Stimulated activated CD8-positive, alpha-beta memory T cell treated with anti-CD3 and anti-CD28 coated beads, Interleukin-4, amount 100 ng/mL, for 4 hours (primary cell): ENCODE data around the gene XRN2.

ENCODE experiments used
- DNase-seq, 2 donors: peaks; one replicate each; pipeline ENCODE4 v3.0.0-alpha.2; 2020; ENCODE audit warnings: low read depth in 2 of 2, low spot score in 1 of 2

XRN2 gene, protein sequence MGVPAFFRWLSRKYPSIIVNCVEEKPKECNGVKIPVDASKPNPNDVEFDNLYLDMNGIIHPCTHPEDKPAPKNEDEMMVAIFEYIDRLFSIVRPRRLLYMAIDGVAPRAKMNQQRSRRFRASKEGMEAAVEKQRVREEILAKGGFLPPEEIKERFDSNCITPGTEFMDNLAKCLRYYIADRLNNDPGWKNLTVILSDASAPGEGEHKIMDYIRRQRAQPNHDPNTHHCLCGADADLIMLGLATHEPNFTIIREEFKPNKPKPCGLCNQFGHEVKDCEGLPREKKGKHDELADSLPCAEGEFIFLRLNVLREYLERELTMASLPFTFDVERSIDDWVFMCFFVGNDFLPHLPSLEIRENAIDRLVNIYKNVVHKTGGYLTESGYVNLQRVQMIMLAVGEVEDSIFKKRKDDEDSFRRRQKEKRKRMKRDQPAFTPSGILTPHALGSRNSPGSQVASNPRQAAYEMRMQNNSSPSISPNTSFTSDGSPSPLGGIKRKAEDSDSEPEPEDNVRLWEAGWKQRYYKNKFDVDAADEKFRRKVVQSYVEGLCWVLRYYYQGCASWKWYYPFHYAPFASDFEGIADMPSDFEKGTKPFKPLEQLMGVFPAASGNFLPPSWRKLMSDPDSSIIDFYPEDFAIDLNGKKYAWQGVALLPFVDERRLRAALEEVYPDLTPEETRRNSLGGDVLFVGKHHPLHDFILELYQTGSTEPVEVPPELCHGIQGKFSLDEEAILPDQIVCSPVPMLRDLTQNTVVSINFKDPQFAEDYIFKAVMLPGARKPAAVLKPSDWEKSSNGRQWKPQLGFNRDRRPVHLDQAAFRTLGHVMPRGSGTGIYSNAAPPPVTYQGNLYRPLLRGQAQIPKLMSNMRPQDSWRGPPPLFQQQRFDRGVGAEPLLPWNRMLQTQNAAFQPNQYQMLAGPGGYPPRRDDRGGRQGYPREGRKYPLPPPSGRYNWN

DNA sequence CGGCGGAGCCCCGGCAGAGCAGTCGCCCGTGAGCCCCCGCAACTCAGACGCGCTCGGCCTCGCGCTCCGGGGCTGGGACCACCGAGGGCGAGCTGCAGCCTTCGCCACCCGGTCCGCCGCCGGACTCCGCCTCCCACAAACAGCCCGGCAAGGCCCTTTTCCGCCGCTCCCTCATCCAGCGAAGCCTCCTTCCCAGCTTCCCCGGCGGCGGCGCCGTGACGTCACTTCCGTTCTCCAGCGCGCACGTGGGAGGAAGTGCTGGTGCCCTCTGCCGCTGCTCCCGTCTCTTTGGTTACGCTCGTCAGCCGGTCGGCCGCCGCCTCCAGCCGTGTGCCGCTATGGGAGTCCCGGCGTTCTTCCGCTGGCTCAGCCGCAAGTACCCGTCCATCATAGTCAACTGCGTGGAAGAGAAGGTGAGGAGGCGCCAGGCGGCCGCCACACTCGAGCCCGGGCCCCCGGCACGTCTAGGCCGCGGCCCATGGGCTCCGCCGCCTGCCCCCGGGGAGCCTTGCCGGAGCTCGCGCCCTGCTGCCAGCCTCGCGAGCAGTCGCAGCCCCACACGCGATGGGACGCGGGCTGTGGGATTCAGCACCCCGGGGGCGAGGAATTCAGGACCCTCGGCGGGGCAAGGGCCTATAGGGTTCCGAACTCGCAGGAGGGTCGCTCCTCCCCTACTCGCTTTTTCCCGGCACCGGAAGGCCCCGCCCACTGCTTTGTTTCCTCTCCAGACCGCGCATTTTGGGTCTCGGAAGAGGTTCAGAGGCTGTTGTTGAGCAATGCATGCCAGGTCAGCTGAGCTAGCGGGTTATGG lies at the start of gene XRN2:
TSS of gene XRN2 (plus strand) at position 271 of the 811 bp plus-strand sequence. CDS start at position 339, 68 bp downstream.
- peak; percentile 88 to 90 for DNase-seq

DNA sequence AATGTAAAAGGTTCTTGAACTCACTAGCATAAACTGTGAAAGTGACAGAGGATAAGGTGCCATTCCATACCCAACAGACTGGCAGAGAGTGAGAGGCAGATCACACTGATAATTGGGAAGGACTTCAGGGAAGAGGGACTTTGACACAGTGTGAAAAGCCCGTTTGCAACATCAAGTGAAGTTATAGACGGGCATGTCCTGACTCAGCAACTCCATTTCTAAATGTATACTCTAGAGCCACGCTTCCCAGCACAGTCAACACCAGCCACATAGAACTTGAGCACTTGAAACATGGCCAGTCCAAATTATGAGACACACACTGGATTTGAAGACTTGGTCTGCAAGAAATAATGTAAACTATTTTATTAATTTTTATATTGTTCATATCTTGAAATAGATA lies 45.9 kb upstream of the XRN2 start:
- DNase-seq, result no peak

DNA sequence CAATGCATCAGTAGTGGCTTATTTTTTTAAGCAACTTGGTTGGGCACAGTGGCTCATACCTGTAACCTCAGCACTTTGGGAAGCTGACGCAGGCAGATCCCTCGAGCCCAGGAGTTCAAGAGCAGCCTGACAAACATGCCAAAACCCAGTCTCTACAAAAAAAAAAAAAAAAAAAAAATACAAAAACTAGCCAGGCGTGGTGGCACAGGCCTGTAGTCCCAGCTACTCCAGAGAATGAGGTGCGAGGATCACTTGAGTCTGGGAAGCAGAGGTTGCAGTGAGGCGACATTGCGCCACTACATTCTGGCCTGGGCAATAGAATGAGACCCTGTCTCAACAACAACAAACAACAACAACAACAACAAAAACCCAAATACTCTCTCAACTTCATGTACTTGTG lies 44.7 kb upstream of the XRN2 start:
- no peak for DNase-seq

DNA sequence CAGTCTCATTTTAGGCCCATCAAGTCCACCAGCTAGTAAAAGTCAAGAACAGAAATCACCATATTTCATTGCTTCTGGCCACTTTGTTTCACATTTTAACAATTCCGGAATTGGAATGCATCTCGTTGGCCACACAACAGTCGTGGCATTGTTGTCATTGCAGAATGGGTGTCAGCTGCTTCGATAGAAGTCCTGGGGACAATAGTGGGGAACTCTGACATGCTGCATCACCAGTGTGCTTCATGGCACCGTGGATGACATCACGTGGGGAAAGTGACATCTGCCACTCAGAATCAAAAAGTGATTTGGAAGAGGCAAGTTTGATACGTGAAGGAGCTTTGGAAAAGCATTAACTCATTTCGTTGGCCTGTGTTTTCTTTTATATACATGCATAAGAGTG lies 43.8 kb upstream of the XRN2 start:
- no peak for DNase-seq

DNA sequence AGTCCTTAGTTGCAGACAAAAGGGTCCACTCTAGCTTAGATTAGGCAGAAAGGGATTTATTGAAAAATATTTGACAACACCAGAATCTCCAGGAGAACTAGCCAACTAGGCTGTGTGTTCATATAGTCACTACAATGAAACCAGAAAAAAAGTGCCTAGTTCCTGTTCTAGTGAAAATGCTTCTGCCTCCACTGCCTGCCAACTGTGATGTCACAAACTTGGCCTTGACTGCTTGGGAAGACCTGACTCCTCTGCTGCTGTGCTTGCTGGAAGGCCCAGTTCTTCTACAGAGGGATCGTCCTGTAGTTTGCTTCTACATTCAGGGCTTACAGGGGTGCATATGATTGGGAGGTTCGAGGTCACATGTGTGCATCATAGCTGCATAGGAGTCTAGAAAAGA lies 40.3 kb upstream of the XRN2 start:
- no peak for DNase-seq

DNA sequence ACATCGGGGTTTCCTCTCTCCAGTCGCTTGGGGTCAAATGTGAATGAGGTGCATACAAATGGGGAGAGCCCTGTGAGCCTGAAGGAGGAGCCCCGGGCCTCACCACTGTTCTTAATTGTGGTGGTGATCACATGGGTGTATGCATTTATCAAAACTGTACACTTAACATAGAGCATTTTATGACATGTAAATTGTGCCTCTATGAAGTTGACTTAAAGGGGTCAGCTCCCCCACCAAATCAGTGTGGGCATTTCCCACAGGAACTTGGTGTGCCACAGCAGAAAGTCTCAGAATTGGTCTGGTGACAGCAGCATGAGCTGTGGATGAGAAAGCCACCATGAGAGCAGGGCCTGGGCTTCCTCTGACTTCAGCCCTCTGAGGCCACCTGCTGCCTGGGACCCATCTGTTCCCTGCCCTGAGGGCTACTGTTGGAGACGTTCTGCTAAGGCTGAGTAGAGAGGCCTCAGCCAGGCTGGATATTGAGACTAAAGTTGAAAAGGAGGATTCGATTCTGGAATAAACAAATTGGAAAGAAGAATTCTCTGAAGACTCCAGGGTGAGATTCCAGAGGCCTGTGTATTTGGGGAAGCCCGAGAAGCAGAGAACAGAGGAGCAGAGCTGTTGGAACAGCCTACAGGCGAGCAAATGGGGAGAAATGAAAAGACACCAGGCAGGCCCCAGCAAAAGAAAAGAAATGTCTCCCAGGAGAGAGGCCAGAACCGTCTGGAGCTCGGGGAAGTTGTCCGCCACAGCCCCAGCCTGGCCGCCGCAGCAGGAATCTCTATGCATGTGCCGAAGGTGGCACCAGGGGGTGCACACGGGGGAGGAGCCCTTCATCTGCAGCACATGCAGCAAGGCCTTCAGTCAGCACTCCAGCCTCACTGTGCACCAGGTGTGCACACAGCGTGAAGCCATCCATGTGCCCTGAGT lies 37.6 kb upstream of the XRN2 start:
- DNase-seq, result no peak

DNA sequence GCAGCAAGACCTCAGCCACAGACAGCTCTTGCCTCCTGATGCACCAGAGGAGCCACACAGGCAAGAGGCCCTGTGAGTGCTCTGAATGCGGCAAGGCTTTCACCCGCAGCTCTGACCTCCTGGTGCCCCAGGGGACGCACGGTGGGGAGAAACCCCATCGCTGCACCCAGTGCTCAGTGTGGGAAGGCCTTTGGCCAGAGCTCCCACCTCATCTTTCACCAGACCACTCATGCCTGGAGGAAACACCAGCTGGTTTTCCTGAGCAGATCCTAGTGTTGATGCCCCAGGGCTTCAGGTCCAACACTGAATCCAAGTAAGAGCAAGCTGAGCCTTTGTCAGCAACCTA lies 37.0 kb upstream of the XRN2 start:
- DNase-seq, result no peak

DNA sequence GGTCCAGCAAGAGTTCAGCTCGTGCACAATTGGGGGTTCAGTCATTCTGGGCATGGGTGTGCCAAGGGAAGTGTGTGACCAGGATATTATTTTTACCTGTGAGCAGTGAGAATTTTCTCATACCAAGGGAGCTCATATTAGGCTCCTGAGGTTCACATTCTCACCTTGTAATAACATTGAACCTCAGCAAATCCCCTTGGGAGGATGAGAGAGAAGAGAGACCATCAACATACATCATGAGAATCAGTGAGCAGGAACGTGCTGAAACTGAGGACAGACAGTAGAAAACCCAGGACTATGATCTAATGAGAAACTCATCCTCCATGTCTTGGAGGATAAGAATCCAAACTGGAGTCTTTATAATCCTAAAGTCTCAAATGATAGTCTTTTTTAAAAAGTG lies 33.4 kb upstream of the XRN2 start:
- no peak for DNase-seq

DNA sequence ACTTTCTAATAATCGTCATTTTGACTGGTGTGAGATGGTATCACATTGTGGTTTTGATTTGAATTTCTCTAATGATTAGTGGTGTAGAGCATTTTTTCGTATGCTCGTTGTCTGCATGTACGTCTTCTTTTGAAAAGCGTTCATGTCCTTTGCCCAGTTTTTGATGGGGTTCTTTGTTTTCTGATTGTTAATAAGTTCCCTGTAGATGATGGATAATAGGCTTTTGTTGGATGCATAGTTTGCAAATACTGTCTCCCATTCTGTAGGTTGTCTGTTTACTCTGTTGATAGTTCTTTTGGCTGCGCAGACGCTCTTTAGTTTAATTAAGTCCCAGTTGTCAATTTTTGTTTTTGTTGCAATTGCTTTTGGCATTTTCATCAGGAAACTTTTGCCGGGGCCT lies 32.3 kb upstream of the XRN2 start:
- no peak for DNase-seq

DNA sequence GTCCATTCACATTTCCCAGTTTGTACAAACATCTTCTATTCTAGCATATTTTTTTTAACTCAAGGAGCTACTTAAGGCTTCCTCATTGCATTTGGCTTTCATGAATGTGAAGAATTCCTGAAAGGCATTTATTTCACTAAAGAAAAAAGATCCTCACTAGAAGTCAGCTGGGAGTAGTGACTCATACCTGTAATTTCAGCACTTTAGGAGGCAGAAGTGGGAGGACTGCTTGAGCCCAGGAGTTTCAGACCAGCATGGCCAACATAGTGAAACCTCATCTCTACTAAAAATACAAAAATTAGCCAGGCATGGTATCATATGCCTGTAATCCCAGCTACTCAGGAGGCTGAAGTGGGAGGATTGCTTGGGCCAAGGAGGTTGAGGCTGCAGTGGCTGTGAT lies 30.9 kb upstream of the XRN2 start:
- no peak for DNase-seq

DNA sequence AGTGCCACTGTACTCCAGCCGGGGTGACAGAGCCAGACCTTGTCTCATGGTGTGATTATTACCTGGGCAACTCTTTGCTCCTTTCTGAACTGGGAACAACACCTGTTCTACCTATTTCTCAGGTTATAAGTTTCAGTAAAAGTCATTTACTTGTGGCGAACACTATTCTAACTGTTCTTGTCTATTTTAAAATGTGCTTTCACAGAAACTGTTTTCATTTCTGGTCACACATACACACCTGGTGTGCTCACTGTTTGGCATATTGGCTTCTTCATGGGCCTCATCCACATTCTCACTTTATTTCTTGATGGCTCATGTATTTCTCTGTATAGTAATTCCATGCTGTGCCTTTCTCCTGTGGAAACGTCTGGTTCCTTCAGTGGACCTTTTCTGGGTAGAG lies 30.5 kb upstream of the XRN2 start:
- DNase-seq, result no peak

DNA sequence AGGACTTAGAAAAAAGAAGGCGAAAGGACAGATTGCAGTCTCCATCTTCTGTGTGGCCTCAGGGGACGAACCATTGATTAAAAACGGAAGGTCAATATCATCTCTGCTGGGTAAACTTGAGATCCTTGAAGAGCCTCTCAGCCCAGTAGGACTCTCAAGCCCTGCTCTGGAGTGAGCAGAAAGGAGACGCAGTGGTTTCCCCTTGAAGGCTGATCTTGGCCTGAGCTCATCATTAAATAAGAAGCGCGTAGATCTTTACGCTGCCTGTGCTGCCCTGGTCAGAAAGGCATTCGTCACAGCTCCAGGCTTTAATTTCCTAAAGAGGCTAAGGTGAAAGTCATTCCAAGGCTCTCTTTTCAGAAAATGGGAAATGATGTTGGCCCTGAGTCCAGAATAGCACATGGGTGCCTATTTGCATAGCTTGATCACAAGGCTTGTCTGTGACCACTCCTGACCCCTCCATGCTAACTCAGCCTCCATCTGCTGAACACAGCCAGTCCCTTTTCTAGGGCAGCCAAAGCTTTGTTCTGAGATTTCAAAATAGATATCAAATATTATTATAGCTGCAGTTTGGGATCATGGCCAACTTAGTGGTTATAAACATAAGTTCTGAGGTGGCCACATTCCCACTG lies 29.3 kb upstream of the XRN2 start:
- no peak for DNase-seq

DNA sequence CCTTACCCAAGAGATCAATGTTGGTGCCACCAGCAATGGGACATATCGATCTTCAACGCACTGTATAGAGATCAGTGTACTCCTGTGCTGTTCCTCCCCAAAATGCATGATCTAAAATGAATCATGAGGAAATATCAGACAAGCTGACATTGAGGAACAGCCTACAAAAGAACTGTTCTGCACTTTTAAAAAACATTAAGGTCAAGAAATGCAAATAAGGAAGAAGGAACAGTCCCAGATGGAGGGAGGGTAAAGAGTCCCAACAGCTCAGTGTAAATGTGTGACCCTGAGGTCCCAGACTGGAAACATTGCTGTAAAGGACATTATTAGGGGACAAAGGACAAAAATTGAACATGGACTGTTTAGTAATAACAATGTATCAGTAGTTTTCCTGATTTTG lies 24.3 kb upstream of the XRN2 start:
- DNase-seq, result no peak

DNA sequence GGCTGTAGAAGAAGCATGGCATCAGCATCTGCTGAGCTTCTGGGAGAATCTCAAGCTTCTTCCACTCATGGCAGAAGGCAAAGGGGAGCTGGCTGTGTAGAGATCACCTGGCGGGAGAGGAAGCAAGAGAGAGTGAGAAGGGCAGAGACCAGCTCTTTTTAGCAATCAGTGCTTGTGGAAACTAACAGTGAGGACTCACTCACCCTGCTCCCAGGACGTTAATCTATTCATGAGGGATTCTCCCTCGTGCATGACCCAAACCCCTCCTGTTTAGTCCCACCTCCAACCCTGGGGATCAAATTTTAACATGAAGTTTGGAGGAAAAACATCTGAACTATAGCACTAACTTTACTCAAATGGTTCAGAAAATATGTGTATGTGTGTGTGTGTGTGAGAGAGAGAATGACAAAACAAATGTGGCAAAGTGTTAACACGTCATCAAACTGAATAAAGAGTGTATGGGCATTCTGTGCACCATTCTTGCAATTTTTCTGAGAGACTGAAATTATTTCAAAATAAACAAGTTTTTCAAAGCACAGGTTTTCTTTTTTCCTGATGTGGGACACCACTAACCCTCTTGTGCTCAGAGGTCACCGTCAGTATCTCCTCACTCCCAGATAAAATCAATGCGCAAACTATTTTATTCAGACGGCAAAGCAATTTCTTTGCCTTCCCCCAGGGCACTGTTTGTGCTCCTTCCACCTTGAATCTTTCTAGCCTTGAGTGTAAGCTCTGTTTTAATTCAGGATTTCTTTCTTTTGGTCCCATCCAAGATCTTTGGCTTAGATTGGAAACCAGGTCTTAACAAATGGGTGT lies 23.2 kb upstream of the XRN2 start:
- DNase-seq, result no peak

DNA sequence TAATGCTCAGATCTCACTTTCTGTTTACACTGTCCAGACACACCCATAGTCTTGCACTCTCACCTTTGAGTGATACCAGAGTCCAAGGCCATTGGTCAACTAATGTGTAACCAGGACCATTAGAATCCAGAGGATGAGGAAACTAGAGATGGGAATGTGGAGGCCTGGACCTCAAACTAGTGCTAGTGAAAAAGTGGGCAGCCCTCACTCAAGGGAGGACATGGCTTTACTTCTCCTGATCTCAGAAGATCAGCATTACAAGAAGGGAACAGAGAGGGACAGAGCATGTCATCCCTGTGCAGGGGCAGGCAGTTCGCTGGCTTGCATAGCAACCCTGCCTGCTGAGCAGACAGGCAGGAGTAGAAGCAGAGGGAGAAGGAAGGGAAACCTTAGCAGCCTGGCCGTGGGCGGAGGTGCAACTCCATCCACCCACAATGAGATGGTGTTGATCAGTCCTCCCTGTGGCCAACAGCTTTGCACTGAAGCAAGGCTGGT lies 22.6 kb upstream of the XRN2 start:
- no peak for DNase-seq

DNA sequence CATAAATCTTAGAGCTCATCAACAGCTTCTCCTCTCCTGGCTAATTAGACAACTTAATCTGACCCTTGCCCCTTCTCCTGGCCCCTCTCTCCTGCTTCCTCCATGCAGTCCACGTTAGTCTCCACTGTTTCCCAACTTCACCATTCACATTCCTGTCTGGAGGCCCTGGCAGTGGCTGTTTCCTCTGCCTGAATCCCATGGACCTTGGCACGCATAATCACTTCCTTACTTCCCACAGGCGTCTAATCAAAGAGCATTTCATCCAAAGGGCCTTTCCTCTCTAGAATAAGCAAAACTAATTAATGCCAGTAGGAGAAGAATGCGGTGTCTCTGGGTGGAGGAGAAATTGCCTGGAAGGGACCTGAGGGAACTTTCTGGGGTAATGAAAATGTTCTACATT lies 16.4 kb upstream of the XRN2 start:
- no peak for DNase-seq

DNA sequence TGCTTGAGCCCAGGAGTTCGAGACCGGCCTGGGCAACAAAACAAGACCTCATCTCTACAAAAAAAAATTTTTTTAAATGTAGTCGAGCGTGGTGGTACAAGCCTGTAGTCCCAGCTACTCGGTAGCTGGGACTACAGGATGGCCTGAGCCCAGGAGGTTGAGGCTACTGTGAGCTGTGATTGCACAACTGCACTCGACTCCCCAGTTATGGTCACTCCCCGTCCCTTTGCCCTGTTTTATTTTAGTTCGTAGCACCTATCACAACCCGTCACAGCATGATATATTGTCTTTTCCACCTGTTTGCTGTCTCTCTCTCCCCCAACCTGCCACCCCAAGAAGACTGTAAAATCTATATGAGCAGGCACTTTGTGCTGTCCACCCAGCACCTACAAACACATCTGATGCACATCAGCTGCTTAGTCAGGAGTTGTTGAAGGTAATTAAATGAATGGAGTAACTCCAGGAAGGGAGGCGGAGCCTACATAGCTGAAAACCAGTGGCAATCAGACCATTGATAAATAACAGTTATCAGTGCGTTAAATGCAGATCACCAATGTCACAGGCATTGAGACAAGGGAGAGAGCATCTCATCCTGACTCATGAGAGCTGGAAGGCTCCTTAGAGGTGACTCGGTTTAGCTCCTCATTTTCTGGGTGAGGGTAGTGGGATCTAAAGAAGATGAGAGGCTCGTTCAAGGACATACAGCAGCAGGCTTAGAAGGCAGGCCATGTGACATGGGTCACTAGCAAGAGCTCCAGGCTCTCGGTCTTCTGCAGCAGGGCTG lies 14.4 kb upstream of the XRN2 start:
- DNase-seq, result no peak

DNA sequence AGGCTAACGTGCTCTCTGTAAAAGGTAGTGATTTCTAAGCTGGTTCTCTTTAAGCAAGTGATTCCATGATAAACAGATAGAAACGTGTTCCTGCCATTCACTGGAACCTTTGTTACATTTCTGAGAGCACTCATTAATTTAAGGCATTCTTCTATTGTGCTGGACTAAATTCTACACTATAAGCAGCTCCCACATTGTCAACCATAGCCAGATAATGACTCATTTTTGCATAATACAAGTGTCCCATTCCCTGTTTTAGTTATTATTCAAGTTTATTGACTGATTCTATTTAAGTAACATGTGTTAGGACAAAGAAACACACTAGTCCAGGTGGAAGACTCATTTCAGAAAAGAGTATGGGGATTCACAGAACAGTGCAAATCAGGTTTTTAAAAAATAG lies 13.5 kb upstream of the XRN2 start:
- DNase-seq, result no peak
